PC-3 (cell line): ENCODE measurements around the gene IGFLR1. TPM values are rescaled to one million over a fixed set of nuclear protein-coding genes. Genes with fewer than 3 reads are reported as not detected.

Source experiments
- ATAC-seq: fragments of 200-7000 bp; cut with Tn5 transposase; 2 replicates; pipeline ENCODE4 v1.9.1; 2020; ENCODE audit warnings: mild to moderate bottlenecking, moderate library complexity
- BruUV-seq: library from RNA; stranded (reverse); fragments of 400-500 nt; replicated peaks from 2 replicates; lab custom pipeline; 2021; lab: Mats Ljungman, UMichigan
- CTCF ChIA-PET: fragments of 300-600 bp; sonication (Branson Sonifier 250); formaldehyde crosslinking; loops from one replicate; lab custom pipeline; 2022; ENCODE audit warnings: antibody characterized with exemption; lab: Charles Lee
- POLR2A ChIA-PET: fragments of 300-600 bp; sonication (Branson Sonifier 250); formaldehyde crosslinking; loops from one replicate; lab custom pipeline; 2022; ENCODE audit warnings: antibody characterized with exemption; ENCODE audit not compliant: unreplicated experiment; lab: Charles Lee
- DNase-seq: peaks from one replicate; pipeline ENCODE4 v3.0.0-alpha.2; 2015
- H2AFZ ChIP-seq: fragments of 300-600 bp; sonication (generic); 2 replicates; pipeline ENCODE4 v1.6.0; 2016; ENCODE audit warnings: antibody characterized with exemption, low read length
- H3F3A ChIP-seq: fragments of 300-600 bp; sonication (generic); one replicate; pipeline ENCODE4 v1.6.0; 2017; ENCODE audit warnings: antibody characterized with exemption, low read length, control low read depth, mild to moderate bottlenecking; ENCODE audit not compliant: unreplicated experiment
- H3K27ac ChIP-seq: fragments of 300-600 bp; sonication (generic); 2 replicates; pipeline ENCODE4 v1.5.1; 2016; ENCODE audit warnings: mild to moderate bottlenecking, low read length
- H3K27me3 ChIP-seq: fragments of 300-600 bp; sonication (generic); 2 replicates; pipeline ENCODE4 v1.6.1; 2016; ENCODE audit warnings: low read length, mixed read lengths
- H3K36me3 ChIP-seq: fragments of 300-600 bp; sonication (generic); 2 replicates; pipeline ENCODE4 v1.6.1; 2016; ENCODE audit warnings: low read depth, mixed run types, low read length, mixed read lengths
- H3K4me1 ChIP-seq: fragments of 300-600 bp; sonication (generic); 2 replicates; pipeline ENCODE4 v1.5.1; 2016; ENCODE audit warnings: low read length; ENCODE audit not compliant: insufficient read depth
- H3K4me2 ChIP-seq: fragments of 300-600 bp; sonication (generic); 2 replicates; pipeline ENCODE4 v1.6.0; 2016; ENCODE audit warnings: low read length
- H3K4me3 ChIP-seq: fragments of 300-600 bp; sonication (generic); 2 replicates; pipeline ENCODE4 v1.5.1; 2016; ENCODE audit warnings: mild to moderate bottlenecking, low read length, mixed read lengths
- H3K79me2 ChIP-seq: fragments of 300-600 bp; sonication (generic); 2 replicates; pipeline ENCODE4 v1.6.1; 2017; ENCODE audit warnings: low read length, mixed read lengths
- H3K9ac ChIP-seq: fragments of 300-600 bp; sonication (generic); 2 replicates; pipeline ENCODE4 v1.6.0; 2016; ENCODE audit warnings: mild to moderate bottlenecking, low read length
- H3K9me2 ChIP-seq: fragments of 300-600 bp; sonication (generic); replicated peaks from 2 replicates; pipeline ENCODE4 v1.6.1; 2016; ENCODE audit warnings: mixed run types, low read length, mixed read lengths
- H3K9me3 ChIP-seq: fragments of 300-600 bp; sonication (generic); 2 replicates; pipeline ENCODE4 v1.6.1; 2016; ENCODE audit warnings: low read length, mixed read lengths
- H4K20me1 ChIP-seq: fragments of 300-600 bp; sonication (generic); 2 replicates; pipeline ENCODE4 v1.6.1; 2016; ENCODE audit warnings: low read length, mixed read lengths
- EZH2 ChIP-seq: fragments of 300-600 bp; sonication (generic); IDR thresholded peaks from one replicate; pipeline ENCODE4 v1.6.1; 2017; ENCODE audit warnings: antibody characterized with exemption, mild to moderate bottlenecking, low read length; ENCODE audit not compliant: unreplicated experiment
- EZH2phosphoT487 ChIP-seq: fragments of 300-600 bp; sonication (generic); IDR thresholded peaks from 2 replicates; pipeline ENCODE4 v1.6.1; 2018; ENCODE audit warnings: mild to moderate bottlenecking, antibody characterized with exemption, low read length, borderline replicate concordance
- intact Hi-C: fragments of 100-400 bp; cut with micrococcal nuclease; formaldehyde crosslinking; loops from 2 replicates; pipeline ENCODE4 v1.9.0; 2023
- total RNA-seq: library from RNA; depleted of rRNA; stranded (reverse); fragments of >200 nt; gene quantifications from 2 replicates; pipeline ENCODE4 v1.2.3, GENCODE V29; 2014
- TF ChIP-seq, protein P1 (sequence below): fragments of 300-600 bp; sonication (generic); conservative IDR thresholded peaks from 2 replicates; pipeline ENCODE4 v1.5.1; 2017; ENCODE audit warnings: antibody characterized with exemption, low read depth, mild to moderate bottlenecking, low read length

IGFLR1 gene
- total RNA-seq, 1 experiment from 2014 or later: 9.3 TPM

GRCh38 chr19:35757231-35757748, 15.0 kb upstream of the IGFLR1 start:
- no peaks in the 10 kb centered on the region for H3K9me2 ChIP-seq
- H4K20me1 ChIP-seq: no peaks in the 10 kb centered on the region
- ATAC-seq: peak; percentile 16
- H3K4me2 ChIP-seq: peak overlapping the region; percentile 88
- no peaks in the 10 kb centered on the region for H3K36me3 ChIP-seq
- intact Hi-C loops: no loop called here
- peaks cover 15% of the 10 kb centered on the region for H3K79me2 ChIP-seq
- H3K4me1 ChIP-seq: peaks cover 7% of the 10 kb centered on the region
- TF ChIP-seq EZH2 (no peak), EZH2phosphoT487 (no peak)
- TF ChIP-seq, protein P1, sequence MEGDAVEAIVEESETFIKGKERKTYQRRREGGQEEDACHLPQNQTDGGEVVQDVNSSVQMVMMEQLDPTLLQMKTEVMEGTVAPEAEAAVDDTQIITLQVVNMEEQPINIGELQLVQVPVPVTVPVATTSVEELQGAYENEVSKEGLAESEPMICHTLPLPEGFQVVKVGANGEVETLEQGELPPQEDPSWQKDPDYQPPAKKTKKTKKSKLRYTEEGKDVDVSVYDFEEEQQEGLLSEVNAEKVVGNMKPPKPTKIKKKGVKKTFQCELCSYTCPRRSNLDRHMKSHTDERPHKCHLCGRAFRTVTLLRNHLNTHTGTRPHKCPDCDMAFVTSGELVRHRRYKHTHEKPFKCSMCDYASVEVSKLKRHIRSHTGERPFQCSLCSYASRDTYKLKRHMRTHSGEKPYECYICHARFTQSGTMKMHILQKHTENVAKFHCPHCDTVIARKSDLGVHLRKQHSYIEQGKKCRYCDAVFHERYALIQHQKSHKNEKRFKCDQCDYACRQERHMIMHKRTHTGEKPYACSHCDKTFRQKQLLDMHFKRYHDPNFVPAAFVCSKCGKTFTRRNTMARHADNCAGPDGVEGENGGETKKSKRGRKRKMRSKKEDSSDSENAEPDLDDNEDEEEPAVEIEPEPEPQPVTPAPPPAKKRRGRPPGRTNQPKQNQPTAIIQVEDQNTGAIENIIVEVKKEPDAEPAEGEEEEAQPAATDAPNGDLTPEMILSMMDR: no peak
- peak overlapping the region; percentile 72 for H2AFZ ChIP-seq
- peak; percentile 29 for DNase-seq
- ChIA-PET POLR2A (no interaction called here), CTCF (interaction anchor here (0.6 to 0.7 kb wide), 2 partner anchors 63 kb away, joined by 3 to 4 read pairs; no protein-coding TSS in a partner anchor)
- TSS peak; percentile 55 for BruUV-seq
- no peaks in the 10 kb centered on the region for H3K9me3 ChIP-seq
- H3F3A ChIP-seq: peaks cover 3% of the 10 kb centered on the region
- peak overlapping the region; percentile 40; the same call in 1 of the 2 replicates for H3K9ac ChIP-seq
- H3K4me3 ChIP-seq: peak overlapping the region; percentile 77
- no peaks in the 10 kb centered on the region for H3K27me3 ChIP-seq
- H3K27ac ChIP-seq: 0 out of 2 replicates have a peak overlapping the region, but pooled peaks have one; percentile 25

GRCh38 chr19:35756377-35757230, 14.4 kb upstream of the IGFLR1 start, which contains the start of gene HSPB6:
Gene HSPB6, minus strand, starts transcription at chr19:35757029. Its CDS starts 21 bp downstream, at chr19:35757008.
- DNase-seq (no peak), ATAC-seq (no peak)
- ChIA-PET POLR2A (no interaction called here), CTCF (interaction anchor here (0.6 kb wide), 1 partner anchor 62 kb away, joined by 4 read pairs; no protein-coding TSS in a partner anchor)
- H2AFZ ChIP-seq: peak within 1 kb of the TSS; percentile 72
- H3K36me3 ChIP-seq: no peaks in the 10 kb centered on the region
- H3F3A ChIP-seq: peaks cover 3% of the 10 kb centered on the region
- no peaks in the 10 kb centered on the region for H3K9me2 ChIP-seq
- H3K4me3 ChIP-seq: peak within 1 kb of the TSS; percentile 77
- BruUV-seq: no TSS peak
- no peaks in the 10 kb centered on the region for H3K9me3 ChIP-seq
- H3K27me3 ChIP-seq: no peaks in the 10 kb centered on the region
- H3K79me2 ChIP-seq: peaks cover 15% of the 10 kb centered on the region
- intact Hi-C loops: no loop called here
- no peaks in the 10 kb centered on the region for H4K20me1 ChIP-seq
- H3K4me2 ChIP-seq: peak within 1 kb of the TSS; percentile 88
- TF ChIP-seq, protein P1: no peak
- TF ChIP-seq EZH2 (no peak), EZH2phosphoT487 (no peak)
- peaks cover 7% of the 10 kb centered on the region for H3K4me1 ChIP-seq
- H3K9ac ChIP-seq: peak within 1 kb of the TSS; percentile 40; the same call in 1 of the 2 replicates
- H3K27ac ChIP-seq: 0 out of 2 replicates have a peak within 1 kb of the TSS, but pooled peaks have one; percentile 25
